Stimulated activated CD4-positive, alpha-beta T cell treated with anti-CD3 and anti-CD28 coated beads, Interleukin-1b, Interleukin-23, amount 100 ng/mL, for 24 hours (primary cell): ENCODE measurements around the gene COBL.

Experiments
- DNase-seq, 4 experiments: peaks; one replicate each; pipeline ENCODE4 v3.0.0-alpha.2; 2020; ENCODE audit warnings: low read depth in 4 of 4, low spot score in 1 of 4

Gene COBL, protein sequence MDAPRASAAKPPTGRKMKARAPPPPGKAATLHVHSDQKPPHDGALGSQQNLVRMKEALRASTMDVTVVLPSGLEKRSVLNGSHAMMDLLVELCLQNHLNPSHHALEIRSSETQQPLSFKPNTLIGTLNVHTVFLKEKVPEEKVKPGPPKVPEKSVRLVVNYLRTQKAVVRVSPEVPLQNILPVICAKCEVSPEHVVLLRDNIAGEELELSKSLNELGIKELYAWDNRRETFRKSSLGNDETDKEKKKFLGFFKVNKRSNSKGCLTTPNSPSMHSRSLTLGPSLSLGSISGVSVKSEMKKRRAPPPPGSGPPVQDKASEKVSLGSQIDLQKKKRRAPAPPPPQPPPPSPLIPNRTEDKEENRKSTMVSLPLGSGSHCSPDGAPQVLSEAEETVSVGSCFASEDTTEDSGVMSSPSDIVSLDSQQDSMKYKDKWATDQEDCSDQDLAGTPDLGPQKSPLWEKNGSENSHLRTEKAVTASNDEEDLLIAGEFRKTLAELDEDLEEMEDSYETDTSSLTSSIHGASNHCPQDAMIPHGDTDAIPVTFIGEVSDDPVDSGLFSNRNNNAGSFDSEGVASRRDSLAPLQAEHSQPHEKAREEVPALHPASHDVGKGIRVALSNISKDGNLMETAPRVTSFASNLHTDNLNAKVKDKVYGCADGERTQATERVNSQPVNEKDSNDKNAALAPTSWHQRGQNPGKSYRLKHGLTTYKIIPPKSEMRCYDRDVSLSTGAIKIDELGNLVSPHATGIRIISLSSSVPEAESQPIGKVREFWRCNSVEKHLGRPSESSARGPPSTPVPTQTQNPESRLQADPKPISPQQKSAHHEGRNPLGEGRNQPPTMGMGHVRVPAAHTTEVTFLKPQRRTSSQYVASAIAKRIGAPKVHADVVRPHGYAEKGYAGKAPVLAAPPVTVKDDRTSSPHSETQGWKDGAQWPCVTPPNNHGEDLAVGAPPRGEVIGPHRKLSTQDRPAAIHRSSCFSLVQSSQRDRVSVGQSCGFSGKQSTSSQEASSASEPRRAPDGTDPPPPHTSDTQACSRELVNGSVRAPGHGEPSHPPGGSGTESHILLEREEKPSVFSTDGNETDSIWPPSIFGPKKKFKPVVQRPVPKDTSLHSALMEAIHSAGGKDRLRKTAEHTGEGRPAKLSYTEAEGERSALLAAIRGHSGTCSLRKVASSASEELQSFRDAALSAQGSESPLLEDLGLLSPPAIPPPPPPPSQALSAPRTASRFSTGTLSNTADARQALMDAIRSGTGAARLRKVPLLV

DNA sequence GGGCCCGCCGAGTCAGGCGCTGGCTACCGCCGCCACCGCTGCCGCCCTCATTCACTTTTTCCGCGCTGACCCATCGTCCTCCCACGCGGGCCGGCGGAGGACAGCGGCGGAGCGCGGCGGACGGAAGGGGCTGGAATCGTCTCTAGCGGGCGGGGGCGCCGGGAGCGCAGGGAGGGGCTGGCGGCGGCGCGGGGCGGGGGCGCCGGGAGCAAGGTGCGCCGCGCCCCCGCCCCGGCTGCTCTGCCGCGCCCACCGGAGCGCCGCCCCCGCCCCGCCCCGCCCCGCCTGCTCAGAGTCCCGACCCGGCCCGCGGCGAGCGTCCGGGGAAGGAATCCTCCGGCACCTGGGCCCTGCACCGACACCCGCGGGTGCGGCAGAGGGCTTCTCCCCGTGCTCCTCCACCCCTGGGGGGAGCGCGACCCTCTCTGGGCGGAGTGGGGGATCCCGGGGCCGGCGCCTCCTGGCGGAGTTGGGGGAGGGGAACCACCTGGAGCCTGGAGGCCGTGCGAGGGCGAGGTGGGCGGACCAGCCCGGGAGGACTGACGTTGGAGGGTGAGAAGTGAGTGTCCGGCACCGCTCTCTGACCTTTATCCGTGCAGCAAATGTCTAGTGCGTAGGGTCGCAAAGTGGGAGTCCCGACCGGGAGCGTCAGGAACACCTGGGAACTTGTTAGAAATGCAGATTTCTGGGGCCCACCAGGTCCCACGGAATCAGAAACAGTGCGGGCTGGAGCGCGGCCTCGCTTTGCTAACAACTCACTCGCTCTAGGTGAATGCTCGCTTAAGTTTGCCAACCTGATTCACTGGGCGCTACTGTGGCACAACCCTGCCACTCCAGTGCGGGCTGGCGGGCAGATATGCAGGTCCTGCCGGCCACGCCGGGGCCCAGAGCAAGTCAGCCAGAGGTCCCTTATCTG lies at the start of gene COBL:
COBL (minus strand) TSS at position 144 of the 916 bp plus-strand sequence. CDS start 176 bp downstream, outside the sequence.
- DNase-seq: no peak

DNA sequence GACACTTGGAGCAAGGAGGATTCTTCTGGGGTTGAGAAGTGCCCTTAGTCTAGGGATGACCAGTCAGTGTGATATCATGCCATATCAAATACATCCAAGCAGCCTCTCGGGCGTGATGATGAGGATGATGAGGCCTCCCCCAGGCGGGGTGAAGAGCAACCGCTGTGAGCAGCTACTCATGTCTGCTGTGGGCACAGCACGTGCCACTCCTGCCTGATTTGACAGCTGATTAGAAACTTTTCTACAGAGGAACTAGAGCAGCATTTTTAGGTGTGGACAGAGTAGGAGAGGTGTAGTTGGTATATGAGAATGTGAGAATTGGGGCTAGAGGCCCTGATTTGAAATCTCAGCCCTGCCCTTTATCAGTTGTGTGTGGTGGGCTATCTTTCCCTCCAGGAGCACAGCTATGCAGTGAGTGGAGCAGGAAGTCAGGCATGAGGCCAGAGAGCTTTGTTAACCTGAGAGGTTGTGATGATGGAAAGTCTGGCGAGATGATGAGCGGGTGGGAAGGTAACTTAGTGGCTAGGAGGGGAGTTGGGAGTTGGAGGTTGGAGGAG lies 49.6 kb upstream of the COBL start:
- no peak for DNase-seq

DNA sequence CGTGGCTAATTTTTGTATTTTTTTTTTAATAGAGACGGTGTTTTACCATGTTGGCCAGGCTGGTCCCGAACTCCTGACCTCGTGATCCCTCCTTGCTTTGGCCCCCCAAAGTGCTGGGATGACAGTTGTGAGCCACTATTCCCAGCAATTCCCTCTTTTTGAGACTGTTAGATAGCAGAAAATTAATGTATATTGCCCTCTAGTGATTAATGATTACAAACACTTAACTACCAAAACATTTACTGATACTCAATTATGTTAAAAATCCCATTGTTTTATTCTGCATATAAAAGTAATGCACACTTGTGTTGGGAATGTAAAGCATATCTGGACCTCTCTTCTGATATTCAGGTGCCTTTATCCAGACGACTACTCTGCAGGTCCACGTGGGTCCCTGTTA lies 41.2 kb upstream of the COBL start:
- no peak for DNase-seq

DNA sequence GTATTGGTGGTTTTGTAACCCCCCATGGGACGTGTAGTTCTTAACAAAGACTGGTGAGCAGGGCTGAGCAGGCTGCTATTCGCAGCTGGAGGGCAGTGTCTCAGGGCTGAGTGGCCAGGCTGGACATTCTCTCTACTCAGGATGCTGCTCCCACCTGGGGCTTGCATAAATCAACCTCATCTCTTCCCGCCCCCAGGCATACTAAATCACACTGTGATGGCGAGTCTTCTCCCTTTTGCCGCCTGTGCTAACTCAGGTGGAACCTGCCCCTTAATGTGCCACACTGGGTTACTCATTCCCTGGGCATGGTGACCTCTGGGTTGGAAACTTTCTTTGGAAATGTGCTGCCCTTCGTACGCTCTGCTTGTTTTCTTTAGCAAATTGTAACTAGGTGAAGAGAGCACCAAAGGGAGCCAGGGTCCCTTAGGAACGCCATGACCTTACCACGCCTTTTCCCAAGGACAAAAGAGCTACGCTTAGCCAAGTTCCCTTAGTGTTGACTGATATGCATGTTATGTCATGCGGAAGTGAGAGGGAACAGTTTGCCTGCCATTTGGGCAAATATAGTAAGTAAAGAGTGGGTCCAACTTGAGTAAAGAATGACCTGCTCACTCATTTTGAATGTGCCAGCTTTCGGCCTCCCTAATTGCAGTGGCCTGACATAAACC lies 40.4 kb upstream of the COBL start:
- DNase-seq: no peak

DNA sequence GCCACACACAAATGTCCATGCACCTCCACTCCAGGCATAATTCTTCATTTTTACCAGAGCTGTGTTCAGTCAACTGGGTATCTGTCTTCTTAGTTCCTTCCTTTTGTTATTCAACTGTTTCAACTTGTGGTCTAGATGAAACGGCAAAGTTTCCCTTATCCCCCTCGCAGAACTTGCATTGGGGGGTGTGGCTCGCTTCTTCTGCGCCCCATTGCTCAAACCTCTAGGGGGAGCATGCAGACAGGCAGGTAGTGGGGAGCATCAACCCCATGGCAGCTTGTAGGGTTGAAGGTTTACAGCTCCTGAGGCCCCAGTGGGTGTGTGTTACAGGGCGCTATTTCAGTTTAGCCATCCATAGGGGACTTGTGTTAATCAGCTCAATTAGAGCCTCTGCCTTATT lies 38.3 kb upstream of the COBL start:
- DNase-seq: no peak

DNA sequence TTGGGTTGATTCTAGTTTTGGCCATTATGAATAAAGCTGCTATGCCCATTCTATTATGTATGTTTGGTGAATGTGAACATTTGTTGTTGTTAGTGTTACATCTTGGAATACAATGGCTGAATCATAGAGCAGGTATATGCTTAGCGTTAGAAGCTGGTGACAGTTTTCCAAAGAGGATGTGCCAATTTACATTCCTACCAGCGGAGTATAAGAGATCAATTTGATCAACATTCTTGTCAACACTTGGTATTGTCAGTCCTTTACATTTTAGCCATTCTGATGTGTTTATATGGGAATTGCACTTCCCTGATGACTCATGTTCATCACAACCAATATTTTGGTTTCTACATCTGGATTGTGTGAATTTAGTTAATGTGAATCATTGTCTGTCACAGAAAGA lies 37.8 kb upstream of the COBL start:
- no peak for DNase-seq

DNA sequence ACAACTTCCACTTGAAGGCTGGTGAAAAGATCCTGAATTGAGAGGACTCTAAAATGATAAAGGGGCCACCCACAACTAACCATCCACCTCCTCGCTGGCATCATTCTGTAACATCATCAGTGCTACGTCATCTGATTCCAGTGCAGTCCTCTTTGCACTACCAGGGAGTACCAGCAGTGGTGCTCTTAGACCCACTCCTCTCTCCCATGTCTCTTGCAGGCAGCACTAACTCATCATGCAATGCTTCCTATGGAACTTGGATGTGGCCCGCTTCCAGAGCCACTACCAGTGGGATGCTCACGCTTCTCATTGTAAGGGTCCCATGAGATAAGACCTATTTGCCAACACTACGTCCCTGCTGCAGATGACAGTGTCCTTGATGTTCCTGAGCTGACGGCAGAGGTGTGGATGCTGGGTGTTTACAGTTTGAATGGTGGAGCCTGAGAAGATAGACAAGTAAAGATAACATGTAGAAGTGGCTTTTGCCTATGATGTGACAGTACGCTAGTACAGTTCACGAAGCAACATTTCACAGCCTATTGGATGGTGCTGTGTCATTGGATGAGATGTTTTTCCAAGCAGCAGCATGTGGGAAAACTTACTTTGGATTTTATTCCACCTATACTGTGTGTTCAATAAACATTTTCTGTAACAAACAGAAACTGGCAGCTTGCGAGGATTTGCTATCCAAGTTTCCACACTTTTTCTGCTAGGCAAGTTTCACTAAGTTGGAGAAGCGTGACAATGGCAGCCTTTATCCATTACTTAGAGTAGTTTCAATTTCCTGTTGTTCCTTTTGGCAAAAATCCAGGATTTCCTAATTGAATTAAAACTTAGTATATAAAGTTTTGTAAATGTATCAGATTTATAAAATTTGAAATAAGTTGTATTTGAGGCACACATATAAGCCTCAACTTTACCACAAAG lies 35.8 kb upstream of the COBL start:
- no peak for DNase-seq

DNA sequence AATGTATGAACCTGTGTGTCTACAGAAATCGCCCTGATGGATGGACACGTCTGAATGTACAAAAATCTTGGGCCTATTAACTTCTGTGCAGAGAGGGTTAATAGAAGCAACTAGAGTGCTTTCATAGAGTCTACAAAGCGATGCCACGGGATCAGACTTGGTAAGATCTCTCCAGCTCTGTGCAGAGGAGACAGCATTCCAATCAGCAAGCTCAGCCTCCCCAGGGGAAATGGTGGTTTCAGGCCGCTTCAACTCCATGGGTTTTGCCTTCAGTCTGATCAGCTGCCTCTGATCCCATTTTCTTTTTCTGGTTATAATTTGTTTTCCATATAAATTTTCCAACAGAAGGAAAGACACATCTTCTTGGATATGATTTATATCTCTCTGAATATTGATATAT lies 35.1 kb upstream of the COBL start:
- DNase-seq: no peak

DNA sequence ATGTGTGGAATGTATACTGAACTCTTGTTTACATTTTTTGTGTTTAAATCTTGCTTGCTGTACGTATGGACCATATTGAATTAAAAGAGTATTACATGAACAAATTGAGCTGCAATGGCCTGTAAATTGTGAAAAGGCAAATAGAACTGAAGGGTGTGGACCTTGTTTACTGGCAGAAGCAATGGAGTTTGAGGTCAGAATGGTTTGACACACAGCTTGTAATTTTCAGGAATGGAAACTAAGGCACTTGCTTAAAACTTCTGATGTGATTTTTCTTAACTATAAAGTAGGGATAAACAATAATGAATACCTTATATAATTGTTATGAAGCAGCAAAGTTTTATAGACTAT lies 33.9 kb upstream of the COBL start:
- no peak for DNase-seq

DNA sequence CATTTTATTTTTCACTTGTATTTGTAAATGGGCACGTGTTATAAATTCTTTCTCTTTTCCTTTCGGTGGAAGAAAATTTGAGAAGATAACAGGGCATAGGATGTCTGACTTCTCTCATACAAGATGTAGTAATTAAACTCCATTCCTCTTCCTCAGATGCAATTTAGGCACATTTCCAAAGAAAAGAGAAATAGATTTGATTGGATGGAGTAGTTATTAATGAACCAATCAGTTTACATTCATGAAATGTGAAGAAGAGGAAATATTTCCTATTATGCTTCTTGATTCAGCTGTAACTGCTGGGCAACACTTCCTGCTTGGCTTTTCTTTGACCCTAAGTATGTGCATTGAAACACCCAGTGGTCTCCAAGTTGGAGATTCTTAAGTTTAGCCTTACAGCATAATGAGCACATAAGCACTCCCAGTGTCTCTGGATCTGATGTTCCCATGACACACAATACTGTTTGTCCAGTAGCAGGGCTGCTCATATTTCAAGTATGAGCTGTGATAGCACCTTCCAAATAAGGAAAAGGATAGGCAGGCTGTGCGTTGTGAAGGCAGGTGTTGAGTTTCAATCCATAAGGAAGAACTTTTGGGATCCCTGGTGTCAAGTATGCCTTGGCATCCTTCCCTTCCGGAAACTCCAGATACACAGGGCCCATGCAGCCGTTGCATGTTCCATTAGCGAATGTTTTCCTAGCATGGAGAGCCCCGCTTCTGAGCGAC lies 33.4 kb upstream of the COBL start:
- no peak for DNase-seq

DNA sequence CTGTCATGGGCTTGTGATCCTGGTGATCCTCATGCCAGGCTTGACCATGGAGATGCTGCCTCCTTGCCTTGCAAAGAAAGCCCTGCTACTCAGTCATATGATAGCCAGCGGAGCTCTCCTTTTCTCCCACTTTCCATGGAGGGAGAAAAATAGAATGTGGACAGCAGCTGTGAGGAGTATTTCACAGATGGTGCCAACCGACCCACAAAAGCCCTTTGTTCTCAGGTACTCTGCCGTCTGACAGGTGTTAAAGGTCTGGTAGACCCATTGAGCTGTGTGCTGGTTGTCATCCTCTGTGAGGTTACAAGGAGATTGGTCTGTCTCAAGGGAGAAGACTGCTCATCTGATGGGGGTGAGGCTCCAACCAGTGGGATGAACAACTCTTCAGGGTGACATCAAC lies 29.5 kb upstream of the COBL start:
- no peak for DNase-seq

DNA sequence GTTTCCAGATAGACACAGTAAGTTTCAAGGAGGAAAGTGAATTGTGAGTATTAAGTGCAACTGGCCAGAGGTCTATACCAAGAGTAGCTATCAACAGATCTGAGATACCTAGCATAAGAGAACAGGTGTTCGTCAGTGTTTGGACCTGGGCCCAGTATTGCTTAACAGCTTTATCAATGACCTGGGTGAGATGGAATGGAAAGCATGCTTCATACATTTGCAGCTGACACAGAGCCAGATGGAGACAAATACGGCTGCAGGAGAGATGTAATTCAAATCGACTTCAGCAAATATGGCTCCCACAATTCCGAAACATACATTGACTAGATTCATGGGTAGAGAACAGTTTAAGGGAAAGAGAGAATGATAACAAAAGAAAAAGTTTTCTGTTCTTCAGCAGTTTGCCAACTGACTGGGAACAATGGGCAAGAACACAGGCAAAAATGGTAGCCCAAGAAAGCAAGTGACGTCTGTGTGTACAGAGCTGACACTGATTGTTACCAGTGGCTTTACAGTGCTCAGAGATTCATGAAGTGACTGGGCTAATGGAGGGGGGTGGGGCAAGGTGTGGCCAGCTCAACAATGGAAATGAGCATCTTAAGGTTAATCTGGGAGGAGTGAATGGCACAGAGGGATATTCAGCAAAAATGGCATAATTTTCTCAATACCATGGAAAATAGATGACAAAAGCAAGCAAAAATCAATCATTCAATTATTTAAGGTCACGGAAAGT lies 28.0 kb upstream of the COBL start:
- DNase-seq: no peak

DNA sequence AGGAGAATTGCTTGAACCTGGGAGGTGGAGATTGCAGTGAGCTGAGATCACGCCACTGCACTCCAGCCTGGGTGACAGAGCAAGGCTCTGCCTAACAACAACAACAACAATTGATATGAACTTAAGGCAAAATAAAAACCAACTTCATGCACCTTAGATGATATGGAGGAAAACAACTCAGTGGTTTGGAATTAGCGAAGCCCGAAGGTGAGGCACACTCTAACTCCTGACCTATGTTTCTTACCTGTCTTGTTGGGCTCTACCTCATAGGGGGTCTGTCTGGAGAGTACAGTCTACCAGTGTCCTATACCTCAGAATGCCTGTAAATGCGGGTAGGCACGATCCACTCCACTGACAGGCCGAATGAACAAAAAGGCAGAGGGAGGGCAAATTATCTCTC lies 24.3 kb upstream of the COBL start:
- DNase-seq: no peak

DNA sequence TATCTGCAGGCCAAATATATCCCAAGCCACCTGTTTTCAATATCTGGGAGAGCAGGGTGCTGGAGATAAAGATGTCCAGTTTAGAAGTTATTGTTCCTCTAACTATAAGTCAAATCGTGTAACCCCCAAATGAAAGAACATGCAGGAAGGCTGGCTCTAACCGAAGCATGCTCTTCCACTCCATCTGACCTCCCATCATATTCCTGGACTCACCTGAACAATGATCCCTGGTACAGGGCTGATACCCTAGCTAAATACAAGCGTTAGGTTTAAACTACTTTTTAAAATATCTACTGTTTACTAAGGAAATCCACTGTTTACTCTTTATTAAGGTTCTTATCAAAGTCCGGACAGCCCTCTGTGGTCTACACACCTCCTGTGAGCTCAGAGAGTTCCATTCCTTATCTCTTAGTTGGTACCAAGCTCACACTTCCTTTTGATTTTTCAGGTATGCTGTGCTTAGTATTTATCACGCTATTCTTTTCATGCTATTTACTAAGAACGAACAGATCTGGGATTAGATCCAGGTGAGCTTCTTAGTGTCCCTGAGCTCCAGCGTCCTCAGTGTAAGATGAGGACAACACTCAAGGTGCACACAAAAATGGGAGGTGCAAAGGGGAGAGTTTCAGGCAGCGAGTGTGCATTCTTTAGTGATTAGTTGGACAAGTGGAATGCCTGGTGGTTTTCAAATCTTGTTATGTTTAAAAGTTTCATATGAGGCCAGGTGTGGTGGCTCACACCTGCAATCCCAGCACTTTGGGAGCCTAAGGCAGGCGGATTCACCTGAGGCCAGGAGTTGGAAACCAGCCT lies 23.6 kb upstream of the COBL start:
- no peak for DNase-seq

DNA sequence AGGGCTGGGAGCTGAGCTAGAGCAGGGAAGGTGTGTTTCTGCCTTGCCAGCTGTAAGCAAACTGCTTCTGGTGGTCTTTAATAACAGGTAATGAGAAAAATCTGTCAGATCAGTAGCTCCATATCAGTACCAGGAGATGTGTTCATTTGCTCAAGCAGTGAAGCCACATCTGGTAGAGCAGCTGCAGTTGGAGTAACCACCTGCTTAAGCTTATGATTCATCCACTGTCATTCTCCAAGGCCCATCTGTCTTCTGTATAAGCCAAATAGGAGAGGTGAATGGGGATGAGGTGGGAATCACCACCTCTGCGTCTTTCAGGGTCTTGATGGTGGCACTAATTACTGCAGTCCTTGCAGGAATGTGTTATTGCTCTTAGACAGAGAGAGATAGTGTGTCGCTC lies 18.4 kb upstream of the COBL start:
- no peak for DNase-seq

DNA sequence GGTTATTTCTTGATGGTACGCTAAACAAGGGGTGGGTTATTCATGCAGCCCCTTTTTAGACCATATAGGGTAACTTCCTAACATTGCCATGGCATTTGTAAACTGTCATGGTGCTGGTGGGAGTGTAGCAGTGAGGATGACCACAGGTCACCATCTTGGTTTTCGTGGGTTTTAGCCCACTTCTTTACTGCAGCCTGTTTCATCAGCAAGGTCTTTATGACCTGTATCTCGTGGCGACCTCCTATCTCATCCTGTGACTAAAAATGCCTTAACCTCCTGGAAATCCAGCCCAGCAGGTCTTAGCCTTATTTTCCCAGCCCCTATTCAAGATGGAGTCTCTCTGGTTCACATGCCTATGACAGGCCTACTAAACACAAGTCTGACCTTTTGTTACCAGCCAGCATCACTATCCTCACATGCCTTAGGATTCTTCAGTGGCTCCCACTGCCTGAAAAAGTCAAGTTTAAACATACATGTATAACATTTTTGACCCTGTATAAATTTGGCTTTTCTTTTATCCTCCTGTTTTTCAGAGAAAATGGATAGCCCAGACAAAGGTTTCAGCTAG lies 13.2 kb upstream of the COBL start:
- no peak for DNase-seq
